AG08396 (cell line): ENCODE data around the gene TAP1.
"Not testable (repeated sequence)": the region's sequence is repeated elsewhere in the genome, so short reads cannot be mapped to it uniquely, and the experiment has no call there.

ENCODE experiments used
- DNase-seq: peaks from one replicate; pipeline ENCODE4 v3.0.0; 2012; ENCODE audit warnings: low spot score, mixed read lengths

TAP1 gene, protein sequence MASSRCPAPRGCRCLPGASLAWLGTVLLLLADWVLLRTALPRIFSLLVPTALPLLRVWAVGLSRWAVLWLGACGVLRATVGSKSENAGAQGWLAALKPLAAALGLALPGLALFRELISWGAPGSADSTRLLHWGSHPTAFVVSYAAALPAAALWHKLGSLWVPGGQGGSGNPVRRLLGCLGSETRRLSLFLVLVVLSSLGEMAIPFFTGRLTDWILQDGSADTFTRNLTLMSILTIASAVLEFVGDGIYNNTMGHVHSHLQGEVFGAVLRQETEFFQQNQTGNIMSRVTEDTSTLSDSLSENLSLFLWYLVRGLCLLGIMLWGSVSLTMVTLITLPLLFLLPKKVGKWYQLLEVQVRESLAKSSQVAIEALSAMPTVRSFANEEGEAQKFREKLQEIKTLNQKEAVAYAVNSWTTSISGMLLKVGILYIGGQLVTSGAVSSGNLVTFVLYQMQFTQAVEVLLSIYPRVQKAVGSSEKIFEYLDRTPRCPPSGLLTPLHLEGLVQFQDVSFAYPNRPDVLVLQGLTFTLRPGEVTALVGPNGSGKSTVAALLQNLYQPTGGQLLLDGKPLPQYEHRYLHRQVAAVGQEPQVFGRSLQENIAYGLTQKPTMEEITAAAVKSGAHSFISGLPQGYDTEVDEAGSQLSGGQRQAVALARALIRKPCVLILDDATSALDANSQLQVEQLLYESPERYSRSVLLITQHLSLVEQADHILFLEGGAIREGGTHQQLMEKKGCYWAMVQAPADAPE

DNA sequence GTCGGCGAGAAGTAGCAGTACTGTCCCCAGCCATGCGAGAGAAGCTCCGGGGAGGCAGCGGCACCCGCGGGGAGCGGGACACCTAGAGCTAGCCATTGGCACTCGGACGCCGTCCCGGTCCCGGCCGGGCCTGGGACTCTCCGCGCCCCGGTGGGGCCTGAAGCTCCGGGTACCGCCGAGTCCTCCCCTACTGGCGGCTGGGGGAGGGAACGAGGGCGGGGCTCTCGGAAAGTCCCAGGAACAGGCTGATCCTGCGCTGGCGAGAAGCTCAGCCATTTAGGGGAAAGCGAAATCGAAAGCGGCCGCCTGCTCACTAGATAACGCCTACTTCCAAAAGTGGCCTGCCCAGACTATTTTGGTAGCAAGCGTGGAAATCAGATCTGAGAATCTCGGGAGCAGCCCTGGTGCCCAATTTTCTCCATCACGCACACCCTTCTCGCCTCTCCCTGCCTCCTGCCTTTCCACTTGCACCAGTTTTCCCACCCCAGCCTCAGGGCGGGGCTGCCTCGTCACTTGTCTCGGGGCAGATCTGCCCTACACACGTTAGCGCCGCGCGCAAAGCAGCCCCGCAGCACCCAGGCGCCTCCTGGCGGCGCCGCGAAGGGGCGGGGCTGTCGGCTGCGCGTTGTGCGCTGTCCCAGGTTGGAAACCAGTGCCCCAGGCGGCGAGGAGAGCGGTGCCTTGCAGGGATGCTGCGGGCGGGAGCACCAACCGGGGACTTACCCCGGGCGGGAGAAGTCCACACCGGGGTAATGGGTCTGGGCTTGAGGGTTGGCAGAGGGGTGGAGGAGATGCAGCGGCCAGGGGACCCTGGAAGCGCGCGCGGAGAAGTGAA, at the start of gene TAP1, which contains the start of gene PSMB9:
TAP1 (minus strand) TSS at position 164 of the 835 bp plus-strand sequence; CDS start at position 96, 68 bp downstream.
PSMB9 (plus strand) TSS at position 652 of the 835 bp plus-strand sequence; CDS start at position 690, 38 bp downstream.
- peak; percentile 96 for DNase-seq

DNA sequence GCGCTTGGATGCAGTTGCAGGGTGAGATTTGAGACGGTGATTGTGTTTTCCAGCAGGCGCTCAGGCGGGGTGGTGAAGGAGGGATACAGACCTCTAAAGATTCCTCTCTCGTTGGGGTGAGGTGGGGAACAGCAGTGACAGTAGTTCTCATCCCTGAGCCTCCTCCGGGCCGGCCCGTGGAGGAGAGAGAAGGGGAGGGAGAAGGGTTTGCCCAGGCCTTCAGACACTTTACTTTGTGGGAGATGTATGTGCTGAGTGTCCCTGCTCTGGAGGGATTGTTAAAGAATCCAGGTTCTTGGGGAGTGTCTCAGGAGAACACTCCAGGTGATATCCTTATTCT, 41.5 kb upstream of the TAP1 start:
- DNase-seq: no peak

DNA sequence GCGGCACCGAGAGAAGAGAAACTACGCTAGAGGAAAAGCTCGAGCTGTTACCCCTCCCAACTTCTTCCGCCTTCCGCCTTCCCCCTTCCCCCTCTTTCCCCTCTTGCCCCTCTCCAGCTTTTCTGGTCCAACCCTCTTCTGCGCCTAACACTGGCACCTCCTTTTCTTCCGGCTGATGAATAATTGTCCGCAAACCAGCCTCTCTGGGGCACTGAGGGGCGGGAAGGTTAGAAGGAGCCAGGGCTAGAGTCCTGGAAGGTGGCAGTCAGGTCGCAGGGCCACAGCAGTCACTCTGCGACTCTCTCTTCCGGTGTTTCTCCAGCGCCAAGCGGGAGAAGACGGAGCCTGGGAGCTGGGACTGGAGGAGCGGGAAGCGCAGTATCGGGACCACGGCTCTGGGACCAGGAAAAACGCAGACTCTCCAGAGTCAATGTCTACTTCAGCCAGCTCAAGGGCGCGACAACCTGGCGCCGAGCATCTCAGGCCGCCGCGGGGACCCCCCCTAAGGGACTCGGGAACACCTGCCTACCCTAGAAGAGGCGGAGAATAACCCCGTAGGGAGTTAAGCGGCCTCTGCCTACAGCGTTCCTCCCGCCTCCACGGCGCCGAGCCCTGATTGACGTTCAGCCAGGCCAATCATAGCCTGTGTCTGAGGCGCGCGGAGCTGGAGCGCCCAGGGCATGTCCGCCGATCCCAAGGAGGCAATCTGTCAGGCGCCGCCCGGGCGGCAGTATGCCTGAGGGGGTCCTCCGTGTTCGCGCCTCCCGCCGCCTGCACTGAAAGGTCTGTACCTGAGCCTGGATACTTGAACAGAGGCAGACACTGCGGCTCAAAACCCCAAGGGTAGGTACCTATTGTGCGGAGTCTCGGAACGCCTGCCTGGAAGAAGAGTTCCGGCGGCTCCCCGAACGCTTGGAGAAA, 40.8 kb upstream of the TAP1 start:
- peak; percentile 97 for DNase-seq

DNA sequence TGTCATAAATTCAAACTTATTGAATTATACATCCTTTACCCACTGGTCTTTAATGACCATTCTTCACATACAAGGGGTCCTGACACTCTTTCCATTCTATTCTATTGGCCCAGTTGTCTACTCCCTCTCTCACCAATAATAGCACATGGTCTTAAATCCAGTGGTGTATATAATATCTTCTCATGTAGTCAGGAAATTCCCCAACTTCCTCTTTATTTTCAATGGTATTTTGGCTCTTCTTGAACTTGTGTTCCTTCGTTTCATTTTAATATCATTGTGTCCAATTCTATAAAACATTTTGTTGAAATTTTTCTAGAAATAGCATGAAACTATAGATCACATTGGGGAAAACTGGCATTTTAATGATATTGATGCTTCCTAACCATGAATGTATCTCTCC, 37.3 kb upstream of the TAP1 start:
- no peak for DNase-seq

DNA sequence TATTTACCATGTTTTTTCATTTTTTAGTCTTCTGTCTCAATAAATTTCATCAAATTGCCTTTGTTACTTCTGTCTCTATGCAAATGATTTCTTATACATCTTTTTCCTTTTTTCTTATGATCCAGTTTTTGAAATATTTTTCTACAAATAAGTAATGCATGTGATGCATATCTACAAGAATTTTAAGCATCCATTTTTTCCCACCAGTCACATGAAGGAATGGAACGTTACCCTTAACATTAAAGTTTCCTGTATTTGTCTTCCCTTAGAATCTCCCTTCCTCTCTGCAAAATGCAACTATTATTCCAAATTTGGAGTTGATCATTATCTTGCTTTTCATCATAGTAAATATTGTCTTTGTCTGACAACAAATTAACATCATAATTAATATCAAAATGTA, 36.0 kb upstream of the TAP1 start:
- DNase-seq: no peak

DNA sequence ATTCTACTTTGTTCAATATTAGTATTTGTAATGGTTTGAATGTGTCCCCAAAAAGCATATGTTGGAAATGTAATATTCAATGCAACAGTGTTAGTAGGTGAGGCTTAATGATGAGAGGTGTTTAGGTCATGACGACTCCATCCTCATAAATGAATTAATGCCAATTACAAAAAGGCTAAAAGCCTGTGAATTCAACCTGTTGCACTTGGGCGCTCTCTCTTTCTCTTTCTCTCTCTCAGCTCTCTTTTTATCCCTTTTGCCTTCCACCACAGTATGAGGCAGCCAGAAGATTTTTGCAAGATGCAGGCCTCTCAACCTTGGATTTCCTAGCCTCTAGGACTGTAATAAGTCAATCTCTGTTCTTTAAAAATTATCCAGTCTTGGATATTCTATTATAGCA, 35.1 kb upstream of the TAP1 start:
- DNase-seq: no peak

DNA sequence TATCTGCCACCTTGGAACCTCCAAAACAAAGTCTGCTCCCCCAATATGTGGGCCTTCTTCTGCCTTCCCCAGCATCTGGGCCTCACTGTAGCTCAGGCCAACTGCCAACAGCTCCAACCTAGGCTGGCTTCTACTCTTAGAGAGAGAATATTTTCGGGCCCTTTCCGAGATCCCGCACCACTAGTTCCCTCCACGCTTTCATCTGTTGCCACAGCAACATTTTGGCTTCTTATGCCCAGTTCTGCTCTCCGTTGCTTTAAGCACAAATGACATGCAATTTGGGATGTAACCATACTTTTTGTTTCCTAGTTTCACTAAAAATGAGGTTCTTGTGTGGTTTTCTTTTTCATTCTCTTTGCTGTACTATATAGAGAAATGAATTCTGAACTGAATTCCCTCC, 34.1 kb upstream of the TAP1 start:
- DNase-seq: no peak

DNA sequence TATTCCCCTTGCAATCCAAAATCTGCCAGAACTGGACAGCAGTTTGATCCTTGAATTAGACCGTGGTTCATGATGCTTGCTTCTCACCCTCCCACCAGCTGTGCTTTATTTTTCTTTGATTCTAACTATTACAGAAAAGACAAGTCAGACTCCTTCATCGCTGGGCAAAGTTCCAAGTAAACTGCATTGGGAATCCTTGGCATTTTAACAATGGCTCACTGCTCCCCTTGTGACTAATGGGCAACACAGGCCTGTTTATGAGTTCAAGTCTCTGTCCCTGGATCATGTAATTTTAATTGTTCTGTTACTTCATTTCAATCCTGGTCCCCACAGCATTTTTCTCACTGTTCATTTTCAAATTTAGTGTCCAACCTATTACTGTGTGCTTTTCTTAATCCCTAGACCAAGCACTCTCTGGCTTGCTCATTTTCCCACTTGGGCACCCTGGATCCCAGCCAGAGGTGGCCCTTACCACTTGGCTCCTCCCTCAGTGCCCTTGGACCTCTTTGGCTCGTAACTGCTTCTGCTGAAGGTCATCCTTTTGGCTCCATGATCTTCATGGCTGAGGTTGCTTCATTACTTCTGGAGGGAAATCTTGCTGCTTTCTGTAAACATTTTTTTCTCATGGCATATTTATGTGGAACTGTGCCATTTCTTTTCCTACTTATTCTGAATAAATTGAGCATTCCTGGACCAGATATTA, 33.3 kb upstream of the TAP1 start:
- peak; percentile 68 for DNase-seq

DNA sequence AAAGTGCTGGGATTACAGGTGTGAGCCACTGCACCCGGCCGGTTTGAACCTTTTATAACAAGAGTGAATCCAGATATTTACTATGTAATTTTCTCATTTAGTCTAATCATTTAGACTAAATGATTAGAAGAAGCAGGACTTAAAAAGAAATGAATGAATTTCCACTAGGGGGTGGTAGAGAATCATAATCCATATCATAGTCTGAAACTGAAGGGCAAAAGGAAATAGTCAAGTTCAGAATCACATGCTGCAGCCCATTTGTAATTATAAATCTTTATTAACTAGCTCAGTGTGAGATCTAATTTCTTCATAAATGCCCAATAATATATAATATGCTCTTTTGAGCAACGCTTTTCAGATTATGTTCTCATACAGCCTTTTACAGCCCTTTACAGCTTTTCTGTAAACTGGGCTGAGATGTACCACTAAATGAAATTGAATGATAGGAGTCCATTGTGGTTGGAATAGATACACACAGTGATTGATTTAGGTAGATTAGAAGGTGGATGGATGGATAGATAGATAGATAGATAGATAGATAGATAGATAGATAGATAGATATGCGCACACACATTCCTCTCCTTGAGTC, 32.3 kb upstream of the TAP1 start:
- peak; percentile 55 for DNase-seq

DNA sequence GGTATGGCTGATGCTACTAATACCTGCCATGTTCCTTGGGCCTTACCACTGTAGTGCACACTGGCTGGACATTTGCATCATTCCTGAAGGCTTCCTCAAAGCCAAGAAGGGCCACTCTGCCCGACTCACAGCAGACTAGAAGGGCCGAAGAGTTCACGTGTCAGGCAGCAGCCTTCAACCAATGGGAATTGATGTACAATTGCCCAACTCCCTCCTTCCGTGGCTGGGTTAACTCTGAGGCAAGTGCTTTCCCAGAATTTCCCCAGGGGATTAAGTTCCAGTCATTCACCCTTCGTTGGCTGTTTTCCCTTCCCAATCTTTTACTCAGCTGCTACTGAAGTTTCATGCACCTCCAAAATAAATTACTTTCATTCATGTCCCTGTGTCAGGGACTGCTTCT, 30.3 kb upstream of the TAP1 start:
- peak; percentile 49 for DNase-seq

DNA sequence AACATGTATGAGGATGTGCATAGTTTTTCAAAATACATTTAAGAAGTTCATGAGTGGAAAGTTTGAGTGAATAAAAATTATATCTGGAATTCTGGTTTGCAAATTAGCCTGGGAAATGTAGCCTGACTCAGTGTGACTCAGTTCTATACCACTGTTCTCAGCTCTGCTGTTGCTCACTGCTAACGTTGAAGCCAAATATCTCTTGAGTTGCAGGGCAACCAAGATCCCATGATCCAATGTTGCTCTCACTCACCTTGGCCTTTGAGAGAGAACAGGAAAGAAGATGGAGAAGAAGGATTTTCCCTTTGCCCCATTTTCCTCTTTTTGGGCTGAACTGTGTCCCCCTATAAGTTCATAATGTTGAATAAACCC, 29.4 kb upstream of the TAP1 start:
- peak; percentile 66 for DNase-seq

DNA sequence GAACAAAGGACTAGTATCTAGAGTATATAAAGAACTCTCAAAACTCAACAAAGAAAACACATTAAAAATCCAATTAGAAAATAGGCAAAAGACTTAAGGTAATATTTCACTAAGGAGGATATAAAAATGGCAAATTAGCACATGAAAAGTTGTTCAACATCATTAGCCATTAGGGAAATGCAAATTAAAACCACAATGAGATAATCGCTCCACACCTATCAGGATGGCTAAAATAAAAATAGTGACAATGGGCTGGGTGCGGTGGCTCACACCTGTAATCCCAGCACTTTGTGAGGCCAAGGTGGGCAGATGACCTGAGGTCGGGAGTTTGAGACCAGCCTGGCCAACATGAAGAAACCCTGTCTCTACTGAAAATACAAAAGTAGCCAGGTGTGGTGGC, 27.5 kb upstream of the TAP1 start:
- DNase-seq: not testable (repeated sequence)

DNA sequence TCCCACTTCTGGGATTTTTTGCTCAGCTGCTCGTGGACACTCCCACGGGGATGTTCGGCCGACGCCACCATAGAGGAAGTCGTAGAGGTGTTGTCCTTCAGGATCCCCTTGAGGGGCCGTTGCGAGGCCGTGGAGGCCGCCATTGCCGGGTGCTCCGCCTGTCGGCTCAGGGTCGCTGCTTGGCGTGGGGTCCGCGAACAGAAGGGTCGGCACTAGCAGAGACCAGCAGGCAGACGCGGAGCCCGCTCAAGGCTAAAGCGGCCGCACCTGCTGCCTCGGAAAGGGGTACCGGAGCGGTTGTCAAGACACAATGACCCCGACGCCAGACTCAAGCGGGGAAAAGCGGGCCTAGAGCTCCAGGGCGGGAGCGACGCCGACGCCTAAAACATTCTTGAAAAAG, 26.2 kb upstream of the TAP1 start:
- DNase-seq: no peak

DNA sequence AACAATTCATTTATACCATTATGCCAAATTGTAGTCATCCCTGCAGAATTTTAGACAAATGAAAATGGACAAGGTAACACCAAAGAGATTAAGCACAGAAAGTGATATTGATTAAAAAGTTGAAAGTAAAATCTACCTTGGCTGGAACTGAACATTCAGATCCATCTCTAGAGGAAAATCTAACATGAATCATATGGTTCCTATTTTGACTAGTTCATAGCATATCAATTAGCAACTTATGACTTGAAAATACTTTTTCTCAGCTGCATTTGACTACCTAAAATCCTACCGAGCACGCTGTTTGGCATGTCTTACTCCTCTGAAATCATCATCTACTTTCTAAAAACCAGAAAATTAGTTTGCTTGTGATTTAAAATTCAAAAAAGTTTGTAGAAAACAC, 23.1 kb upstream of the TAP1 start:
- DNase-seq: no peak

DNA sequence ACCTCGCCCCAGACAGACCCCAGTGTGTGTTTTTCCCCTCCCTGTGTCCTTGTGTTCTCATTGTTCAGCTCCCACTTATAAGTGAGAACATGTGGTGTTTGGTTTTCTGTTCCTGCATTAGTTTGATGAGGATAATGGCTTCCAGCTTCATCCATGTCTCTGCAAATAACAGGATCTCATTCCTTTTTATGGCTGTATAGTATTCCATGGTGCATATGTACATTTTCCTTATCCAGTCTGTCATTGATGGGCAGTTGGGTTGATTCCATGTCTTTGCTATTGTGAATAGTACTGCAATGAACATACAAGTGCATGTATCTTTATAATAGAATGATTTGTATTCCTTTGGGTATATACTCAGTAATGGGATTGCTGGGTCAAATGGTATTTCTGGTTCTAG, 20.4 kb upstream of the TAP1 start:
- DNase-seq: not testable (repeated sequence)

DNA sequence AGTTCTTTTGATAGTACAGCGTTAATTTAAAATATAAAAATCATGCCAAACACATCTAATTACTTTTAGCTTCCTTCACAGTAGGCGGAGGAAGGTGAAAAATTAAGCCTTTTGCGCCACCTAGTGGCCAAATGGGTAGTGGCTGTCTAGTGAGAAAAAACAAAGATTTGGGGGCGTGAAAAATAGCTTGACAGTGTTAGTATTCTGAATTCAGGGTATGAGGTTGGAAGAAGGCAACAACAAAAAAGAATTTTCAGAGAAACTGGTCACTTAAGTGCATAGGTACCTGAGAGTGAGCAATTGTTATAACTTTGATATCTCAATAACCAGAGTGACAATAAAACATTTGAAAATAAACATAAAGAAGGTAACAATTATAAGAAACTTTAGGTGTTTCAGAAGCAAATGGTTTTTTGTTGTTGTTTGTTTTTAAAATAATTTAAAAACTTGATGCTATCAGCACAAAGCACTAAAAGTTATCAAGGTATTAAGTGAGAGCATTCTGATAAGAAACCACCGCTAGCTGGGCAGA, 14.8 kb upstream of the TAP1 start:
- peak; percentile 54 for DNase-seq

DNA sequence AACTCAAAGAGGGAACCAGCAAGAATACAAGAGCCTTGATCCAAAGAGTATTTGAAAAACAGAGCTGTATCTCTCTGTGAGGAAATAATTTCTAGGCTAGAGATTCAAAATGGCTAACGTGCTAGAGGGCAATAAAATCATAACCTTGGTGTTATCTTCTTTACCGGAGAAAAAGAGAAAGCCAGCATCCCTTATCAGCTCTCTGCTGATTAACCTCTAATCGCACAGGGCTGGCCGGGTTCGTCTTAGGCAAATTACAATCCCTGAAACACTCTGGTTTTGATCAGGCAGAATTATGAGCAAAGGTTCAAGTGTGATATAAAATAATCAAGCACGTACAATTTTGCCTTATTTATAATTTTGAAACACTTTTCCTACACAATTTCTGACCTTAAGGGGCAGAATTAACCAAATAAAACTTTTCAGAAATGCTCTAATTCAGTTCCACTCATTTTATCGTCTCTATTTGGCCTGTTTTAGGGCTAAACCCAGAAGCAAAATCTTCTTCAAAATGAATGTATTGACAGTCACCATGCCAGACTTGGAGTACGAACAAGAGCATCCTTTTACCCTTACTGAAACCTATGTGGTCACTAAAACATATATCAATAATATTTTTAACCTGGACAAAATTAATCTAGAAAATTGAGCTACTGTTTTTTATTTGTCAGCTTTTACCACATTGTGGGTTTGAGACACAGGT, 14.2 kb upstream of the TAP1 start:
- no peak for DNase-seq

DNA sequence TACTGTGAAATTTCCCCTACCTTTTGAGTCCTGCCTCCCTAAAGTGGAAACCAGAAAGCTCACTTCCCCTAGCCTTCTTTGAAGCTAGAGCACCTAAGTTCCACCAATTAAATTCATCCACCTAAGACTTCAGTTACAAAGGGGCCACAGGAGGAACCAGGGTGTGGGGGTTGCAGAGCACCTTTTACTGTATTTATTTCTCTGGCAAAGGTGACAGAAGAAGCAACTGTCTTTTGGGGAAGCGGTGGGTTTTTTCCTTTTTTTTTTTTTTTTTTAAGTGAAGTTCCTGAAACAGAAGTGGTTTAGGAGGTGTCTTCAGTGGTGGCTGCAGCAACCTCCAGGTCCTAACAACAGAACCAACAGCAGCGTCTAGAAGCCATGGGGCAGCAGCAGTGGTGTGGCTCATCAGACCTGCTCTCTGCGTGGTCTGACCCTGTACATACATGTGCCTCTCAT, 13.5 kb upstream of the TAP1 start:
- no peak for DNase-seq

DNA sequence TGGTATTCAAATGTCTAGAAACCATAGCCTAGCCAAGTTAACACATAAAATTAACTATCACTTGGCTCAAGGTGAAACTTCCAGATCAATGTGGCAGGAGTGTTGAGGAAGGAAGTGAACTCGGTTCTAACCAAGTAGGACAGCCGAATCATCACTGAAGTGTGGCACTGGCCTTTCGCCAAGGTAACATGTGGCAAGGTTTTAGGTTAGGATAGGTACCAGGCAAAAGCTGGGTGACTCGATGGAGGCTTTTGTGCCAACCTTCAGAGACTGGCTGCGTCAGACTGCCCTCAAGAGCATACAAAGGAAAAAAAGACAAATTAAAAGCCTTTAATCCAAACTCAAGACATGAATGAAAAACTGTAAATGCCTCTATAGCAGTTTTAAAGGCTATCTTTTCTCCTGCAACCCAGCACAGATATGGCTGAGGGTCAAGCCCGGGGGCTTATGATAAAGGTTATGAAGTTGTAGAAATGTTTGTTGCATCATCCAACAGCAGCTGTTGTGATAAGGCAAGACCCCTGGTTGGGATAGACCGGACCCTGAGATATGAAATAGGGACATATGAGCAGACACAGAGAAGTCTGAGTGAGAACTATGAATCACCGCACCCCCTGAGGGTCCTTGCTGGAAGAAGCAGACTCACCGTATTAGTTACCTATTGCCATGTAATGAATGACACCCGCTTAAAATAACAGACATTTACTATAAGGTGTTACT, 12.4 kb upstream of the TAP1 start:
- no peak for DNase-seq
